Heart right ventricle (tissue), 16 donors: Measurements from ENCODE around the gene SLC35G3. TPM values are rescaled to one million over a fixed set of nuclear protein-coding genes. Genes with fewer than 3 reads are reported as not detected.
"Not testable (repeated sequence)": the region's sequence is repeated elsewhere in the genome, so short reads cannot be mapped to it uniquely, and the experiment has no call there.

Experiments
- ATAC-seq, 8 donors: fragments of 200-7000 bp; cut with Tn5 transposase; one replicate each; pipeline ENCODE4 v1.9.1; 2020; ENCODE audit warnings: mild to moderate bottlenecking in 8 of 8, moderate library complexity in 8 of 8, moderate number of reproducible peaks in 1 of 8
- DNase-seq, 2 donors: peaks; one replicate each; pipeline ENCODE4 v3.0.0-alpha.2; 2020
- H3K27ac ChIP-seq, 10 donors: fragments of 200-600 bp; sonication (generic) in 2 of 10; one replicate each; pipeline versions ENCODE4 v1.5.0 to v1.8.0; 2020 to 2022; ENCODE audit warnings: mild to moderate bottlenecking in 3 of 10
- H3K27me3 ChIP-seq, 7 donors: fragments of 200-600 bp; one replicate each; pipeline ENCODE4 v1.8.0; 2021 to 2022; ENCODE audit warnings: mild to moderate bottlenecking in 2 of 7
- H3K36me3 ChIP-seq, 9 donors: fragments of 200-600 bp; sonication (generic) in 1 of 9; one replicate each; pipeline versions ENCODE4 v1.5.0 to v1.8.0; 2020 to 2022; ENCODE audit warnings: mild to moderate bottlenecking in 2 of 9
- H3K4me1 ChIP-seq, 9 donors: fragments of 200-600 bp; sonication (generic) in 1 of 9; one replicate each; pipeline versions ENCODE4 v1.5.0 to v1.8.0; 2020 to 2022; ENCODE audit warnings: mild to moderate bottlenecking in 4 of 9
- H3K4me3 ChIP-seq, 10 donors: fragments of 200-600 bp; sonication (generic) in 2 of 10; one replicate each; pipeline versions ENCODE4 v1.5.0 to v1.8.0; 2020 to 2022; ENCODE audit warnings: mild to moderate bottlenecking in 7 of 10, moderate library complexity in 2 of 10
- H3K9me3 ChIP-seq, 11 donors: fragments of 200-600 bp in 10 of 11; sonication (generic) in 2 of 11; one replicate each; pipeline versions ENCODE4 v1.5.0 to v1.8.0; 2013 to 2022; ENCODE audit warnings: mild to moderate bottlenecking in 2 of 11, control low read depth in 1 of 11, moderate library complexity in 1 of 11
- CTCF ChIP-seq, 9 donors: fragments of 200-600 bp; sonication (generic) in 2 of 9; IDR thresholded peaks; one replicate each; pipeline versions ENCODE4 v1.5.0 to v1.8.0; 2021 to 2022; ENCODE audit warnings: antibody characterized with exemption in 9 of 9, mild to moderate bottlenecking in 5 of 9, moderate library complexity in 1 of 9
- WGBS, 2 donors: extraction: QIAGEN DNeasy Blood & Tissue Kit; methylation state at CpG; one replicate each; pipeline ENCODE4 v1.1.7; 2013; ENCODE audit warnings: inconsistent platforms in 1 of 2; 5-methylcytosine and 5-hydroxymethylcytosine counted together
- intact Hi-C, 10 donors: fragments of 100-400 bp; cut with DNase I; formaldehyde crosslinking; loops; one replicate each; pipeline versions ENCODE4 v1.11.1 to v1.14.2; 2022
- polyA plus RNA-seq, 2 donors: library from polyadenylated mRNA; stranded (reverse); fragments of 200-250 nt; gene quantifications; one replicate each; pipeline ENCODE4 v1.2.3, GENCODE V29; 2013
- total RNA-seq, 10 donors: library from RNA; stranded (reverse); fragmentation: NEBNext Ultra II Directional in 3 of 10; extraction: Animal tissue kit (Norgen Biotek cat#: 25700) in 3 of 10; gene quantifications; one replicate each; pipeline versions ENCODE4 v1.2.1 to v1.2.4, GENCODE V29; 2021 to 2023
- donor health status: Arrhythmogenic right ventricular cardiomyopathy.
- donor health status: ischemic (EF 13 %, LVEDD 7.1; RV severe dilation, severe dysfunction).
- donor health status: healthy with polysubstance abuse.
- donor health status: DM: no; HTN: yes; CAD: no.
- donor health status: DM: no; HTN: no; CAD: no.
- donor health status: ischemic (EF 25% LVEDD 6.9; RV normal size, moderate dysfunction).
- donor health status: ischemic (EF 25% LVEDD 5.7; RV mildly dilated, moderate dysfunction).
- donor health status: healthy.
- donor health status: DM: yes; HTN: yes; CAD: no.
- donor health status: Ischemic cardiomyopathy.
- donor health status: ischemic (EF 35%, LVEDD 5.7; RV mildly dilated, moderate dysfunction).
- donor health status: nonischemic (EF 11% LVEDD 7.7; RV severe dilation, severe dysfunction).
- donor health status: DM: yes; HTN: yes; CAD: no.
- donor health status: PGD.
- donor health status: ischemic (EF 29% LVEDD 5.4; RV normal size, mild dysfunction).
- donor health status: nonischemic (EF 23%, LVEDD 6.1; RV moderate dilation, normal function).

The SLC35G3 gene
- total and polyA plus RNA-seq, 12 donors = not detected

- no peak overlapping the region for H3K4me3 ChIP-seq
- H3K27ac ChIP-seq = no peak overlapping the region
- DNase-seq (no peak), ATAC-seq (no peak)
- peaks cover 0 to 5% (median 0%) of the 10 kb centered on the region in 11 donors for H3K9me3 ChIP-seq
- no peak for TF ChIP-seq CTCF (IDR thresholded peaks at IDR 0.05)
- H3K36me3 ChIP-seq = no peaks in the 10 kb centered on the region
- peaks cover 0 to 17% (median 6%) of the 10 kb centered on the region in 9 donors for H3K4me1 ChIP-seq
- H3K27me3 ChIP-seq = peaks cover 0 to 8% (median 0%) of the 10 kb centered on the region in 7 donors
- WGBS, 2 donors = 77 to 81% methylated on average over 5 of the region's 5 CpGs
- intact Hi-C loops = no loop called here
These were observed 42.6 kb upstream of the SLC35G3 start for GRCh38 chr17:35236821-35237220.

- Histone ChIP-seq H3K36me3 (no peaks in the 10 kb centered on the region), H3K27me3 (peaks cover 0 to 8% (median 0%) of the 10 kb centered on the region in 7 donors), H3K4me3 (no peak overlapping the region), H3K9me3 (peaks cover 0 to 5% (median 0%) of the 10 kb centered on the region in 11 donors), H3K4me1 (peaks cover 0 to 8% (median 0%) of the 10 kb centered on the region in 9 donors), H3K27ac (no peak overlapping the region)
- DNase-seq = no peak
- no peak for ATAC-seq
- intact Hi-C loops = no loop called here
- WGBS, 2 donors = 42 to 48% methylated on average over 2 of the region's 2 CpGs
- no peak for TF ChIP-seq CTCF (IDR thresholded peaks at IDR 0.05)
These were observed 41.7 kb upstream of the SLC35G3 start for GRCh38 chr17:35235917-35236316.

- intact Hi-C loops = no loop called here
These were observed 41.1 kb upstream of the SLC35G3 start for GRCh38 chr17:35235289-35235688.

GRCh38 chr17:35234315-35234714 lies 40.1 kb upstream of the SLC35G3 start:
- whole genome bisulfite sequencing, 2 donors = 83 to 86% methylated on average over 4 of the region's 4 CpGs
- H3K27ac ChIP-seq, H3K4me1 ChIP-seq, intact Hi-C loops, H3K36me3 ChIP-seq, H3K9me3 ChIP-seq, ATAC-seq, H3K4me3 ChIP-seq, DNase-seq, H3K27me3 ChIP-seq: not testable (repeated sequence)

More at GRCh38 chr17:35235289-35235688, 41.1 kb upstream of the SLC35G3 start:
- no peak overlapping the region for H3K4me3 ChIP-seq
- TF ChIP-seq CTCF (IDR thresholded peaks at IDR 0.05) = no peak
- no peaks in the 10 kb centered on the region for H3K36me3 ChIP-seq
- 91% methylated on average over 3 of the region's 3 CpGs for WGBS, 2 donors
- peaks cover 0 to 5% (median 0%) of the 10 kb centered on the region in 11 donors for H3K9me3 ChIP-seq
- H3K27me3 ChIP-seq = peaks cover 0 to 8% (median 0%) of the 10 kb centered on the region in 7 donors
- ATAC-seq (no peak), DNase-seq (no peak)
- peaks cover 0 to 7% (median 0%) of the 10 kb centered on the region in 9 donors for H3K4me1 ChIP-seq
- no peak overlapping the region for H3K27ac ChIP-seq

- no peak for TF ChIP-seq CTCF (IDR thresholded peaks at IDR 0.05)
- DNase-seq = no peak
- no peak overlapping the region for H3K4me3 ChIP-seq
- no peaks in the 10 kb centered on the region for H3K4me1 ChIP-seq
- H3K36me3 ChIP-seq = no peaks in the 10 kb centered on the region
- H3K9me3 ChIP-seq = peaks cover 0 to 5% (median 0%) of the 10 kb centered on the region in 11 donors
- intact Hi-C loops = no loop called here
- WGBS, 2 donors = 80 to 90% methylated on average over 1 of the region's 1 CpG
- H3K27me3 ChIP-seq = peaks cover 0 to 8% (median 0%) of the 10 kb centered on the region in 7 donors
- ATAC-seq = no peak
- no peak overlapping the region for H3K27ac ChIP-seq
These were observed 35.4 kb upstream of the SLC35G3 start for GRCh38 chr17:35229638-35230037.
